K562 (cell line): ENCODE data around the gene ZNF26. TPM values are rescaled to one million over a fixed set of nuclear protein-coding genes. Genes with fewer than 3 reads are reported as not detected.

Experiments
- BRD4 ChIP-seq: fragments of 200-600 bp; sonication (generic); IDR thresholded peaks from 2 replicates; pipeline ENCODE4 v1.6.1; 2017; ENCODE audit warnings: inconsistent platforms
- GTF3C2 ChIP-seq: IDR thresholded peaks from 3 replicates; pipeline ENCODE4 v1.6.1; 2011; ENCODE audit warnings: borderline replicate concordance, mild to moderate bottlenecking, moderate library complexity; ENCODE audit not compliant: insufficient read length; ENCODE audit errors: extremely low read depth
- ID3 ChIP-seq, 2 experiments: fragments of 250-450 bp in 1 of 2; fragments of 450-650 bp in 1 of 2; sonication (Bioruptor Pico) in 1 of 2; IDR thresholded peaks; 2 replicates each; pipeline versions ENCODE4 v1.6.1 to v1.8.0; 2016 to 2021; ENCODE audit warnings: mild to moderate bottlenecking in 2 of 2, moderate library complexity in 2 of 2, missing compliant biosample characterization in 1 of 2, missing genetic modification characterization in 1 of 2
- KAT7 ChIP-seq: sonication (generic); formaldehyde crosslinking; IDR thresholded peaks from 2 replicates; pipeline ENCODE4 v1.8.0; 2022; ENCODE audit warnings: missing genetic modification reagents, mild to moderate bottlenecking, borderline replicate concordance
- LEF1 ChIP-seq: fragments of 450-650 bp; IDR thresholded peaks from 2 replicates; pipeline ENCODE4 v1.6.1; 2016; ENCODE audit warnings: mild to moderate bottlenecking
- MAX ChIP-seq: sonication (generic); formaldehyde crosslinking; IDR thresholded peaks from 2 replicates; pipeline ENCODE4 v1.9.0; 2022; ENCODE audit warnings: mild to moderate bottlenecking, missing genetic modification reagents
- PREB ChIP-seq: sonication (generic); formaldehyde crosslinking; IDR thresholded peaks from 2 replicates; pipeline ENCODE4 v1.8.1; 2023; ENCODE audit warnings: mild to moderate bottlenecking, missing genetic modification reagents
- RBM39 ChIP-seq: fragments of 200-400 bp; formaldehyde crosslinking; optimal IDR thresholded peaks from 2 replicates; pipeline ENCODE3; 2018; ENCODE audit warnings: low read depth, low read length
- RFX7 ChIP-seq: fragments of 250-450 bp; sonication (Bioruptor Pico); IDR thresholded peaks from 2 replicates; pipeline ENCODE4 v1.5.1; 2021; ENCODE audit warnings: mild to moderate bottlenecking
- ZC3H11A ChIP-seq: IDR thresholded peaks from 2 replicates; pipeline ENCODE4 v1.6.1; 2012; ENCODE audit warnings: low read depth, low read length, improper control_type of control experiment
- ZFP30 ChIP-seq: fragments of 250-450 bp; sonication (Bioruptor Pico); IDR thresholded peaks from 2 replicates; pipeline ENCODE4 v1.8.0; 2022; ENCODE audit warnings: moderate library complexity, mild to moderate bottlenecking, inconsistent platforms, borderline replicate concordance
- polyA plus RNA-seq, 8 experiments: library from polyadenylated mRNA; depleted of rRNA in 4 of 8; stranded (reverse) in 5 of 8; unstranded in 3 of 8; fragments of >200 nt; fragmentation: Nextera tagmentation in 2 of 8; fragmentation: Illumina TruSeq in 1 of 8; extraction: Ambion mirVana in 2 of 8; extraction: Trizol in 1 of 8; gene quantifications; 2 replicates each; pipeline versions ENCODE4 v1.2.1 to v1.2.3, GENCODE V29; 2011 to 2014; ENCODE audit warnings: inconsistent platforms in 1 of 8, missing spikeins in 1 of 8
- total RNA-seq, 7 experiments: library from RNA; depleted of rRNA in 6 of 7; stranded (reverse); fragments of >200 nt in 6 of 7; fragmentation: Illumina TruSeq in 2 of 7; extraction: Trizol in 2 of 7; gene quantifications; 2 replicates each; pipeline versions ENCODE4 v1.2.1 to v1.2.3, GENCODE V29; 2011 to 2021; ENCODE audit warnings: low replicate concordance in 1 of 7
- TF ChIP-seq, protein P1 (sequence below): fragments of 200-800 bp; sonication (Bioruptor generic); IDR thresholded peaks from 2 replicates; pipeline ENCODE4 v1.6.1; 2017; ENCODE audit warnings: missing genetic modification characterization, missing compliant biosample characterization
- TF ChIP-seq, protein P2 (sequence below): fragments of 250-450 bp; sonication (Bioruptor Pico); IDR thresholded peaks from 2 replicates; pipeline ENCODE4 v1.8.0; 2022; ENCODE audit warnings: inconsistent platforms, mild to moderate bottlenecking, moderate library complexity, borderline replicate concordance
- TF ChIP-seq, protein P3 (sequence below): sonication (generic); formaldehyde crosslinking; IDR thresholded peaks from 2 replicates; pipeline ENCODE4 v1.8.1; 2023; ENCODE audit warnings: mild to moderate bottlenecking, missing genetic modification reagents

ZNF26 gene
- total and polyA plus RNA-seq, 9 of the 15 experiments (the other 6 are each of a cell fraction or from before 2014, with no cell fraction given), result 1.2 to 14.1 (median 8.0) TPM

DNA sequence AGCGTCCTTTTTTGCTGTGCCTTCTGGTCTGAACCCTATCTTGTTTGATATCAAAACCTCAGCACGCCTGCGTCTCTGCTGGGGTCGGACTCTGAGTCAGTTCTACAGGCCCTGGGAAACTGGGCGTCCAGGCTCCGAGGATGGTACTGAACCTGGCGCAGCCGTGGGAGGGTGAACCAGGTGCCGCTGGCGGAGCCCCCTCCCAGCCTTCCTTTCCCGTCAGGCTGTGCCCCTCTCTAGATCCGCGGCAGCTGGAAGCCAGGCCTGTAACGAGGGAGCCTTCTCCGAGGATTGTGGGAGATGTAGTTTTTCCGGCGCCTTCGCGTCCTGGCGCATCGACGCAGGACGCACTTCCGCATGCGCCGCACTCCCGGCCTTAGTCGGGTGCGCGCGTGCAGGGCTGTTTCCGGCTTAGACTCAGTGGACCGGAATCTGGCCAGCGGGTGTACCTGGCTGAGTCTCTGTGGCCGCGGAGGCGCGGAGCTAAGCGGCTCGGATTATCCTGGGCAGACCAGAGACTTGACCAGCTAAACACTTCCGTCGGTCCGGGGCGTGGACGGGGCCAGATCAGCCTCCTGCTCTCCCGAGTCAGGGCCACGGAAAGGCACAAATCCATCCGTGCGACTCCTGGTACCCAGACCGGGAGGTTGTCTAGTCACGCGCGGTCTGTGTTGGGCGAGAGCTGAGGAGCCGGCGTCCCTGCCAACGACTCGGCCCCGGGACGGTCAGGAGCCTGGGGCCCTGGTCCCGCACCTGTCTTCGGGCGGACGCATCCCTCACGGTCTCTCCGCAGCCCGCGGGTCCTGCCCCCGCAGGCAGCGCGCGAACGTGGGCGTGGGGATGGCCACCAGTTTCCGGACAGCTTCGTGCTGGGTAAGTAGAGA lies at the start of gene ZNF26 (continued):
- TF ChIP-seq GTF3C2 (no peak), KAT7 (CRISPR knock-in tag) (peak; percentile 91; the same call in 1 of the 2 replicates), PREB (no peak), RBM39 (no peak), BRD4 (no peak), RFX7 (CRISPR knock-in tag) (no peak), LEF1 (no peak), ID3 (CRISPR knock-in tag; IDR thresholded peaks at IDR 0.05) (no peak), ID3 (tag; IDR thresholded peaks at IDR 0.05) (no peak), ZFP30 (no peak), MAX (peak; percentile 95), ZC3H11A (no peak)
- TF ChIP-seq, protein P1, sequence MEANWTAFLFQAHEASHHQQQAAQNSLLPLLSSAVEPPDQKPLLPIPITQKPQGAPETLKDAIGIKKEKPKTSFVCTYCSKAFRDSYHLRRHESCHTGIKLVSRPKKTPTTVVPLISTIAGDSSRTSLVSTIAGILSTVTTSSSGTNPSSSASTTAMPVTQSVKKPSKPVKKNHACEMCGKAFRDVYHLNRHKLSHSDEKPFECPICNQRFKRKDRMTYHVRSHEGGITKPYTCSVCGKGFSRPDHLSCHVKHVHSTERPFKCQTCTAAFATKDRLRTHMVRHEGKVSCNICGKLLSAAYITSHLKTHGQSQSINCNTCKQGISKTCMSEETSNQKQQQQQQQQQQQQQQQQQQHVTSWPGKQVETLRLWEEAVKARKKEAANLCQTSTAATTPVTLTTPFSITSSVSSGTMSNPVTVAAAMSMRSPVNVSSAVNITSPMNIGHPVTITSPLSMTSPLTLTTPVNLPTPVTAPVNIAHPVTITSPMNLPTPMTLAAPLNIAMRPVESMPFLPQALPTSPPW (CRISPR knock-in tag), result peak; percentile 3; the same call in 1 of the 2 replicates
- TF ChIP-seq, protein P2, sequence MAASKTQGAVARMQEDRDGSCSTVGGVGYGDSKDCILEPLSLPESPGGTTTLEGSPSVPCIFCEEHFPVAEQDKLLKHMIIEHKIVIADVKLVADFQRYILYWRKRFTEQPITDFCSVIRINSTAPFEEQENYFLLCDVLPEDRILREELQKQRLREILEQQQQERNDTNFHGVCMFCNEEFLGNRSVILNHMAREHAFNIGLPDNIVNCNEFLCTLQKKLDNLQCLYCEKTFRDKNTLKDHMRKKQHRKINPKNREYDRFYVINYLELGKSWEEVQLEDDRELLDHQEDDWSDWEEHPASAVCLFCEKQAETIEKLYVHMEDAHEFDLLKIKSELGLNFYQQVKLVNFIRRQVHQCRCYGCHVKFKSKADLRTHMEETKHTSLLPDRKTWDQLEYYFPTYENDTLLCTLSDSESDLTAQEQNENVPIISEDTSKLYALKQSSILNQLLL (CRISPR knock-in tag), result no peak
- TF ChIP-seq, protein P3, sequence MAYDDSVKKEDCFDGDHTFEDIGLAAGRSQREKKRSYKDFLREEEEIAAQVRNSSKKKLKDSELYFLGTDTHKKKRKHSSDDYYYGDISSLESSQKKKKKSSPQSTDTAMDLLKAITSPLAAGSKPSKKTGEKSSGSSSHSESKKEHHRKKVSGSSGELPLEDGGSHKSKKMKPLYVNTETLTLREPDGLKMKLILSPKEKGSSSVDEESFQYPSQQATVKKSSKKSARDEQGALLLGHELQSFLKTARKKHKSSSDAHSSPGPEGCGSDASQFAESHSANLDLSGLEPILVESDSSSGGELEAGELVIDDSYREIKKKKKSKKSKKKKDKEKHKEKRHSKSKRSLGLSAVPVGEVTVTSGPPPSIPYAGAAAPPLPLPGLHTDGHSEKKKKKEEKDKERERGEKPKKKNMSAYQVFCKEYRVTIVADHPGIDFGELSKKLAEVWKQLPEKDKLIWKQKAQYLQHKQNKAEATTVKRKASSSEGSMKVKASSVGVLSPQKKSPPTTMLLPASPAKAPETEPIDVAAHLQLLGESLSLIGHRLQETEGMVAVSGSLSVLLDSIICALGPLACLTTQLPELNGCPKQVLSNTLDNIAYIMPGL (CRISPR knock-in tag), result no peak
